OCI-LY7 (cell line): ENCODE data around the gene CTTNBP2.

Source experiments
- CTCF ChIP-seq: fragments of 200-600 bp; sonication (generic); conservative IDR thresholded peaks from 2 replicates; pipeline ENCODE4 v1.5.1; 2014; ENCODE audit warnings: mild to moderate bottlenecking, antibody characterized with exemption, low read length, moderate library complexity, mixed read lengths
- EZH2phosphoT487 ChIP-seq: fragments of 200-600 bp; sonication (generic); IDR thresholded peaks from 2 replicates; pipeline ENCODE4 v1.6.1; 2018; ENCODE audit warnings: low read depth, borderline replicate concordance, mild to moderate bottlenecking, mixed run types, antibody characterized with exemption, low read length, moderate library complexity, mixed read lengths

DNA sequence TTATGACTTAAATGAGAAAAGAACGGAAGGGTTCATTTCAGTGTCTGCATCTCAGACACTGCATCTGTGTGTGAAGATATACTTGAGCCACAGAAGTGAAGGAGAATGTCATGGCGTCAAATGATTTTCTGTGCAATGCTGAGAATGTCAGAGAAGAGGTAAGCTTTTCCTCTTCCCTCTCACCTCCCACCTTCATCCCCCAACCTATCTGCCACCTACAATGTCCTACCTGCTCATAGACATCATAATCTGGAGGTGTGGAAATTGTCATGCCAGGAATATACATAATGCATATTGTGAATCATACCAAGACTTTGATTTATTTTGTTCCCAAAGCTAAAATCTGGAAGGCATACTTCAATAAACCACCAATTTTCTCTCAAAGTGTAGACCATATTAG, 53.7 kb downstream of the CTTNBP2 start:
- no peak for TF ChIP-seq CTCF
- no peak for TF ChIP-seq EZH2phosphoT487
